ENCODE measurements around the gene UBE2Q2. TPM values are rescaled to one million over a fixed set of nuclear protein-coding genes. Genes with fewer than 3 reads are reported as not detected.
"Not testable (repeated sequence)": the region's sequence is repeated elsewhere in the genome, so short reads cannot be mapped to it uniquely, and the experiment has no call there.

The UBE2Q2 gene
- total and polyA plus RNA-seq, 7 donors, result 9.3 to 32.2 (median 15.9) TPM

DNA sequence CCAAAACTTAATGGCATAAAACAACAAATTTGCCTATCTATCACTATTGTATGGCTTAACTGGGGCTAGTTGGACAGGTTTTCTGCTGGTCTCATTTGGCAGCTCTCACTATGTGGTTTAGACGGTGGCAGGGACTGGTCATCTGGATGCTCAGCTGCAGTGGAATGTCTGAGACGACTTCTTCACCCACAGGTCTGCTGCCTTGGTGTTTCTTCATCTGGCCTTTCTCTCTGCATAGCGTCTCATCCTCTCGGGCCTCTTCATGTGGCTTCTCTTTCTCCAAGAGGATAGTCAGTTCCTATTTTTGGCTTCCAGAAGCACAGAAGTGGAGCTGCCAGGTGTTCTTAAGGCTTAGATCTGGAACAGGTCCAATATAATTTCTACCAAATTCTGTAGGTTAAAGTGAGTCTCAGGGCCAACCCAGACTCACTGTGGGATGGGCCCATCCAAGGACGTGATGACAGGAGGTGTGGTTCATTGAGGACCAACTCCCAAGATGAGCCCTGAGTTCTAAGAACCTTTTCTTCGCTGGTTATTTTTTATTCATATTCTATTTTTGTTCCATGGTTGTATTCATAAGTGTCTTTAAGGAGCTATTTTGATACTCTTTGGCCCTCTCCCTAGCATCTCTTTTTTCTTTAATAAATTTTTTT is 18.6 kb downstream of the UBE2Q2 start:
- H3K9me3 ChIP-seq, result no peaks in the 10 kb centered on the region
- TF ChIP-seq, protein P1, sequence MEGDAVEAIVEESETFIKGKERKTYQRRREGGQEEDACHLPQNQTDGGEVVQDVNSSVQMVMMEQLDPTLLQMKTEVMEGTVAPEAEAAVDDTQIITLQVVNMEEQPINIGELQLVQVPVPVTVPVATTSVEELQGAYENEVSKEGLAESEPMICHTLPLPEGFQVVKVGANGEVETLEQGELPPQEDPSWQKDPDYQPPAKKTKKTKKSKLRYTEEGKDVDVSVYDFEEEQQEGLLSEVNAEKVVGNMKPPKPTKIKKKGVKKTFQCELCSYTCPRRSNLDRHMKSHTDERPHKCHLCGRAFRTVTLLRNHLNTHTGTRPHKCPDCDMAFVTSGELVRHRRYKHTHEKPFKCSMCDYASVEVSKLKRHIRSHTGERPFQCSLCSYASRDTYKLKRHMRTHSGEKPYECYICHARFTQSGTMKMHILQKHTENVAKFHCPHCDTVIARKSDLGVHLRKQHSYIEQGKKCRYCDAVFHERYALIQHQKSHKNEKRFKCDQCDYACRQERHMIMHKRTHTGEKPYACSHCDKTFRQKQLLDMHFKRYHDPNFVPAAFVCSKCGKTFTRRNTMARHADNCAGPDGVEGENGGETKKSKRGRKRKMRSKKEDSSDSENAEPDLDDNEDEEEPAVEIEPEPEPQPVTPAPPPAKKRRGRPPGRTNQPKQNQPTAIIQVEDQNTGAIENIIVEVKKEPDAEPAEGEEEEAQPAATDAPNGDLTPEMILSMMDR (IDR thresholded peaks at IDR 0.05), result no peak
- WGBS, 3 donors, result 47 to 65% (median 54%) methylated on average over 6 of the region's 6 CpGs
- H3K4me3 ChIP-seq, result no peak overlapping the region
- DNase-seq (no peak), ATAC-seq (peak in 3 of 4 donors; percentile 68 to 81 (median 75))
- peaks cover 6% of the 10 kb centered on the region for H3K4me1 ChIP-seq
- no peaks in the 10 kb centered on the region for H3K27me3 ChIP-seq (ENCODE audit: insufficient read depth in 3 of 3, low read length in 2 of 3)
- H3K36me3 ChIP-seq (ENCODE audit: insufficient read depth in 1 of 2, low read depth in 1 of 2), result peaks cover 0 to 5% of the 10 kb centered on the region in 2 donors
- H3K27ac ChIP-seq, result peak overlapping the region; percentile 43
- intact Hi-C loops (cut with DNase I), result no loop called here

DNA sequence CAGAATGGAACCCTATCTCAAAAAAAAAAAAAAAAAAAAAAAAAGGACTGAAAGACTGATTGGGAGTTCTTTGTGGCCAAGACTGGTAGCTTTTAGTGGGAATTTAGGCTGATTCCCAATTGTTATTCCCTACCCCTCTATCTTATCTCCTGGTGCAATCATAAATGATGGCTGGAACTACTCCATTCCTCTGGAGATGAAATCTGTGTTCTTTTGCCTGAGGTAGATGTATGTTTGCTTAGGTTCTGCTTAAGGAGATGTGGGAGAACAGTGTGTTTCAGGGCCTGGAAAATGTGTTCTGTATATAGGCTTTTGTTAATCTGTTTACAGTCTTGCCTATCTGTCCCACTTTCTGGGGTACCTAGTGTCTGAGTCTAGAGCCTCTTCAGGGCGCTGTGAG is 19.5 kb downstream of the UBE2Q2 start:
- WGBS, 3 donors, result 98 to 100% (median 100%) methylated on average over 1 of the region's 1 CpG
- intact Hi-C loops (cut with DNase I), result no loop called here

DNA sequence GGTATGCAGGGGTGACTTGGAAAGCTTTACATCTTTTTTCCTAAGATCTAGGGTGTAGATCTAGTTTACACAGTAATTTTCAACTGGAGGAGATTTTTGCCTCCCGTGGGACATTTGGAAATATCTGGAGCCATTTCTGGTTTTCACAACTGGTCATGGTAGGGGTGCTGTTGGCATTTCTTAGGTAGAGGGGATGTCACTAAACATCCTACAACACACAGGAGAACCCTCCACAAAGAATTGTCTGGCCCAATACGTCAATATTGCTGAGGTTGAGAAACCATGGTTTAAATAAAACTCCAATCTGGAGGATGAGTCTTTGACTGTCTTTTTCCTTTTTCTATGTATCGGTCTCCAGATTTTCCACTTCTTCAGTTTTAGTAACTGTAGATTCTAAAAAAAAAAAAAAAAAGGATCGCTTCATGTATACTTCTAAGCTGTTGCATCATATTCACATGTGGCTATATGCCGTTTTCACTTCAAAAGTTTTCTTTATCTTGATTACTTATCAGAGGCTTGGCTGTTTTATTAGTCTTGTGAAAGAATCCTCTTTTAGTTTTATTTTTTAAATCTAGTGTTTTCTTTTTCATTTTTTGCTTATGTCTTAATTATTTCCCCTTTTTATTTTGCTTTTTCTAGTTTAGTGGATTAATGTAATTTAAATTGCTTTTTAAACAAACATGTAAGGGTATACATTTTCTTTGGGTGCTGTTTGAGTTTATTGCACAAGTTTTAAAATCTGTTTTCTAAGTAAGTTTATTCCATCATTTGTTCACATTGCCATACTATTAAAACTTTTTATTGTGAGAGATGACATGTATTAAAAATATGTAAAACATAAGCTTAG is 21.2 kb downstream of the UBE2Q2 start:
- Histone ChIP-seq H3K27ac (no peak overlapping the region), H3K9me3 (no peaks in the 10 kb centered on the region), H3K36me3 (ENCODE audit: insufficient read depth in 1 of 2, low read depth in 1 of 2) (peaks cover 0 to 8% of the 10 kb centered on the region in 2 donors), H3K27me3 (ENCODE audit: insufficient read depth in 3 of 3, low read length in 2 of 3) (no peaks in the 10 kb centered on the region), H3K4me3 (no peak overlapping the region), H3K4me1 (peaks cover 6% of the 10 kb centered on the region)
- 90 to 96% (median 90%) methylated on average over 5 of the region's 5 CpGs for WGBS, 3 donors
- ATAC-seq, result no peak
- intact Hi-C loops (cut with DNase I), result no loop called here
- TF ChIP-seq, protein P1 (IDR thresholded peaks at IDR 0.05), result no peak
- DNase-seq, result no peak

More for the DNA sequence above, 19.5 kb downstream of the UBE2Q2 start:
- no peak for DNase-seq
- H3K9me3 ChIP-seq, result no peaks in the 10 kb centered on the region
- peaks cover 0 to 5% of the 10 kb centered on the region in 2 donors for H3K36me3 ChIP-seq (ENCODE audit: insufficient read depth in 1 of 2, low read depth in 1 of 2)
- H3K4me1 ChIP-seq, result peaks cover 6% of the 10 kb centered on the region
- H3K27me3 ChIP-seq (ENCODE audit: insufficient read depth in 3 of 3, low read length in 2 of 3), result no peaks in the 10 kb centered on the region
- H3K4me3 ChIP-seq, result no peak overlapping the region
- no peak overlapping the region for H3K27ac ChIP-seq
- no peak for ATAC-seq
- TF ChIP-seq, protein P1 (IDR thresholded peaks at IDR 0.05), result no peak

DNA sequence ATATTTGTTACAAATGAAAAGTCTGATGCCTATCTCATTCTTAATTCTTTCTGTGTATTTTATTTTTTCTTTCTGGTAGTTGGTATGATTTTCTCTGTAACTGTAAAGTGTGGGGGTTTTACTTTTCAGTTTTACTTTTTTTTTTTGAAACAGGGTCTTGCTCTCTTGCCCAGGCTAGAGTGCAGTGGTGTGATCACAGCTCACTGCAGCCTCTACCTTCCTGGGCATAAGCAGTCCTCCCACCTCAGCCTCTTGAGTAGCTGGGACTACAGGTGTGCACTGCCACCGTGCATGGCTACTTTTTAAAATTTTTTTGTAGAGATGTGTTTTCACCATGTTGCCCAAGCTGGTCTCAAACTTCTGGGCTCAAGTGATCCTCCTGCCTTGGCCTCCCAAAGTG is 22.8 kb downstream of the UBE2Q2 start:
- H3K27me3 ChIP-seq (ENCODE audit: insufficient read depth in 3 of 3, low read length in 2 of 3); H3K4me3 ChIP-seq; H3K9me3 ChIP-seq; intact Hi-C loops (cut with DNase I); H3K4me1 ChIP-seq; H3K36me3 ChIP-seq (ENCODE audit: insufficient read depth in 1 of 2, low read depth in 1 of 2); DNase-seq; H3K27ac ChIP-seq; ATAC-seq: not testable (repeated sequence)
- WGBS, 3 donors, result 79 to 84% (median 82%) methylated on average over 1 of the region's 1 CpG

DNA sequence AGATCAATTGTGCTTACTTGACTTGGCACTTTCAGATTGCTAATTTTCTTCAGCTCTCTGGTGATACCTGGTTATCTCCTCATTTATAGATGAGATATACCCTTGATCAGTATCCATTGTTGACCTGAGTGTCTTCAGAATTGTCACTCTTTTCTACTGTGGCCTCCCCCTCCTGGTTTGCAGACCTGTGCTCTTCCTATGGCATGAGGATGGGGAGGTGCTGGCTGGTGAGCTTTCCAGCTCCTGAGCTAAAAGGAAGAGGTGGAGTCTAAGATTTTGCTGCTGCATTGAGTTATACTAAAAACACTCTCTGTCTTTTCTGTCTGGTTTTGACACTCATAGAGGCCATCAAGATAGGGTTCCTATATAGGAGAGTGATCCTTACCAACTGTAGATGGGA is 23.7 kb downstream of the UBE2Q2 start:
- intact Hi-C loops (cut with DNase I), result no loop called here
- ATAC-seq (no peak), DNase-seq (no peak)

More for the DNA sequence above, 23.7 kb downstream of the UBE2Q2 start:
- Histone ChIP-seq H3K27ac (no peak overlapping the region), H3K4me1 (peaks cover under 1% of the 10 kb centered on the region), H3K36me3 (ENCODE audit: insufficient read depth in 1 of 2, low read depth in 1 of 2) (peaks cover 0 to 9% of the 10 kb centered on the region in 2 donors), H3K4me3 (no peak overlapping the region), H3K9me3 (no peaks in the 10 kb centered on the region), H3K27me3 (ENCODE audit: insufficient read depth in 3 of 3, low read length in 2 of 3) (no peaks in the 10 kb centered on the region)
- TF ChIP-seq, protein P1 (IDR thresholded peaks at IDR 0.05), result no peak
